K562 (cell line): ENCODE data around the gene RAPGEF5. TPM values are rescaled to one million over a fixed set of nuclear protein-coding genes. Genes with fewer than 3 reads are reported as not detected.

Experiments
- ATAC-seq: fragments of 200-7000 bp; cut with Tn5 transposase; 3 replicates; pipeline ENCODE4 v1.9.1; 2020; ENCODE audit warnings: moderate library complexity
- BruUV-seq: library from RNA; stranded (reverse); fragments of 400-500 nt; replicated peaks from 2 replicates; lab custom pipeline; 2021; lab: Mats Ljungman, UMichigan
- CTCF ChIA-PET: fragments of 300-600 bp; formaldehyde crosslinking; extraction: SDS; loops from one replicate; lab custom pipeline; 2021; ENCODE audit warnings: low intra/inter-chr PET ratio; lab: Yijun Ruan, JAX
- POLR2A ChIA-PET: fragments of 300-600, 350-650 bp; sonication (Branson Sonifier 250); formaldehyde crosslinking; extraction: SDS; loops from one replicate; lab custom pipeline; 2021; ENCODE audit warnings: antibody characterized with exemption, inconsistent platforms; lab: Yijun Ruan, JAX
- DNase-seq, 4 experiments: peaks; one replicate each; pipeline versions ENCODE4 v3.0.0 to v3.0.0-alpha.2; 2011 to 2018; ENCODE audit warnings: low spot score in 3 of 4, mixed read lengths in 3 of 4; ENCODE audit errors: extremely low read depth in 1 of 4
- FAIRE-seq: peaks from 2 replicates; lab custom pipeline; 2011; peaks lifted over from hg19 to GRCh38; lab: Jason Lieb, UNC
- H2AFZ ChIP-seq: 2 replicates; pipeline ENCODE4 v1.6.0; 2011; ENCODE audit warnings: low read depth, low read length, control low read depth, inconsistent platforms
- H3K27ac ChIP-seq: fragments of 200-600 bp; 3 replicates; pipeline ENCODE4 v1.8.0; 2011; ENCODE audit warnings: low read depth, mild to moderate bottlenecking, control low read depth, inconsistent platforms, low read length, moderate library complexity, mixed read lengths; ENCODE audit errors: extremely low read depth
- H3K27me3 ChIP-seq, 2 experiments: fragments of 300-600 bp in 1 of 2; 2 replicates in 1 of 2; 3 replicates in 1 of 2; pipeline versions ENCODE4 v1.6.0 to v1.8.0; 2011; ENCODE audit warnings: inconsistent platforms in 2 of 2, low read length in 2 of 2, mild to moderate bottlenecking in 1 of 2, mixed read lengths in 1 of 2, moderate library complexity in 1 of 2; ENCODE audit not compliant: control insufficient read depth in 2 of 2, insufficient read depth in 2 of 2
- H3K36me3 ChIP-seq: fragments of 300-600 bp; 3 replicates; pipeline ENCODE4 v1.8.0; 2011; ENCODE audit warnings: mild to moderate bottlenecking, low read length, inconsistent platforms; ENCODE audit not compliant: control insufficient read depth, insufficient read depth
- H3K4me1 ChIP-seq, 2 experiments: fragments of 200-600 bp in 1 of 2; replicated peaks in 1 of 2; 2 replicates in 1 of 2; 3 replicates in 1 of 2; pipeline versions ENCODE4 v1.5.1 to v1.8.0; 2011; ENCODE audit warnings: inconsistent platforms in 2 of 2, low read length in 2 of 2, mild to moderate bottlenecking in 1 of 2, mixed read lengths in 1 of 2, moderate library complexity in 1 of 2; ENCODE audit not compliant: control insufficient read depth in 2 of 2, insufficient read depth in 2 of 2
- H3K4me2 ChIP-seq: 2 replicates; pipeline ENCODE4 v1.6.1; 2011; ENCODE audit warnings: low read length, control low read depth, inconsistent platforms, mixed read lengths; ENCODE audit not compliant: insufficient read depth
- H3K4me3 ChIP-seq: fragments of 200-600 bp; sonication (generic), shearing (Covaris generic); 2 replicates; pipeline ENCODE4 v1.5.1; 2016; ENCODE audit warnings: control low read depth, inconsistent platforms
- H3K79me2 ChIP-seq: fragments of 200-600 bp; 3 replicates; pipeline ENCODE4 v1.8.0; 2011; ENCODE audit warnings: low read length, inconsistent platforms; ENCODE audit not compliant: control insufficient read depth, insufficient read depth
- H3K9ac ChIP-seq, 2 experiments: 2 replicates each; pipeline versions ENCODE4 v1.6.0 to v1.6.1; 2011; ENCODE audit warnings: low read depth in 2 of 2, low read length in 2 of 2, control low read depth in 1 of 2, inconsistent platforms in 1 of 2, mild to moderate bottlenecking in 1 of 2, mixed read lengths in 1 of 2; ENCODE audit not compliant: insufficient read depth in 1 of 2
- H3K9me1 ChIP-seq: one replicate; pipeline ENCODE4 v1.6.0; 2011; ENCODE audit warnings: inconsistent platforms, mild to moderate bottlenecking, low read length, moderate library complexity; ENCODE audit not compliant: control insufficient read depth, insufficient read depth
- H3K9me3 ChIP-seq: replicated peaks from 2 replicates; pipeline ENCODE4 v1.5.1; 2011; ENCODE audit warnings: low read depth, low read length, inconsistent platforms; ENCODE audit not compliant: control insufficient read depth, insufficient read depth
- H4K20me1 ChIP-seq: replicated peaks from 2 replicates; pipeline ENCODE4 v1.6.1; 2011; ENCODE audit warnings: low read length, inconsistent platforms, mixed read lengths; ENCODE audit not compliant: control insufficient read depth, insufficient read depth
- HDAC6 ChIP-seq: IDR thresholded peaks from 2 replicates; pipeline ENCODE4 v1.6.1; 2012; ENCODE audit warnings: low read depth, mild to moderate bottlenecking, control low read depth, inconsistent platforms, low read length, moderate library complexity
- HLTF ChIP-seq: fragments of 450-650 bp; IDR thresholded peaks from 2 replicates; pipeline ENCODE4 v1.6.1; 2016
- NFE2L1 ChIP-seq: fragments of 450-650 bp; IDR thresholded peaks from 2 replicates; pipeline ENCODE4 v1.6.1; 2016; ENCODE audit warnings: missing genetic modification characterization, low read depth, mild to moderate bottlenecking, missing compliant biosample characterization, moderate library complexity, borderline replicate concordance
- WGBS: fragments of 100-300 bp; shearing (Covaris generic); methylation state at CpG from one replicate; pipeline ENCODE4 v1.1.6; 2016; ENCODE audit warnings: low coverage, mixed read lengths; ENCODE audit not compliant: insufficient coverage; ENCODE audit errors: missing lambda C conversion rate; 5-methylcytosine and 5-hydroxymethylcytosine counted together
- in situ Hi-C: fragments of 300-500 bp; cut with MboI; formaldehyde crosslinking; loops from 4 replicates; pipeline ENCODE4 v1.15.0; 2018; ENCODE audit warnings: inconsistent platforms, mixed read lengths
- intact Hi-C: fragments of 100-400 bp; cut with micrococcal nuclease; formaldehyde crosslinking; loops from 2 replicates; pipeline ENCODE4 v1.14.2; 2022
- polyA plus RNA-seq, 8 experiments: library from polyadenylated mRNA; depleted of rRNA in 4 of 8; stranded (reverse) in 5 of 8; unstranded in 3 of 8; fragments of >200 nt; fragmentation: Nextera tagmentation in 2 of 8; fragmentation: Illumina TruSeq in 1 of 8; extraction: Ambion mirVana in 2 of 8; extraction: Trizol in 1 of 8; gene quantifications; 2 replicates each; pipeline versions ENCODE4 v1.2.1 to v1.2.3, GENCODE V29; 2011 to 2014; ENCODE audit warnings: inconsistent platforms in 1 of 8, missing spikeins in 1 of 8
- total RNA-seq, 7 experiments: library from RNA; depleted of rRNA in 6 of 7; stranded (reverse); fragments of >200 nt in 6 of 7; fragmentation: Illumina TruSeq in 2 of 7; extraction: Trizol in 2 of 7; gene quantifications; 2 replicates each; pipeline versions ENCODE4 v1.2.1 to v1.2.3, GENCODE V29; 2011 to 2021; ENCODE audit warnings: low replicate concordance in 1 of 7
- TF ChIP-seq, protein P1 (sequence below): fragments of 250-450 bp; sonication (Bioruptor Pico); IDR thresholded peaks from 2 replicates; pipeline ENCODE4 v1.5.0; 2021; ENCODE audit warnings: mild to moderate bottlenecking, moderate library complexity

The RAPGEF5 gene
- total and polyA plus RNA-seq, 9 of the 15 experiments (the other 6 are each of a cell fraction or from before 2014, with no cell fraction given): 0.39 to 2.0 (median 1.1) TPM

DNA sequence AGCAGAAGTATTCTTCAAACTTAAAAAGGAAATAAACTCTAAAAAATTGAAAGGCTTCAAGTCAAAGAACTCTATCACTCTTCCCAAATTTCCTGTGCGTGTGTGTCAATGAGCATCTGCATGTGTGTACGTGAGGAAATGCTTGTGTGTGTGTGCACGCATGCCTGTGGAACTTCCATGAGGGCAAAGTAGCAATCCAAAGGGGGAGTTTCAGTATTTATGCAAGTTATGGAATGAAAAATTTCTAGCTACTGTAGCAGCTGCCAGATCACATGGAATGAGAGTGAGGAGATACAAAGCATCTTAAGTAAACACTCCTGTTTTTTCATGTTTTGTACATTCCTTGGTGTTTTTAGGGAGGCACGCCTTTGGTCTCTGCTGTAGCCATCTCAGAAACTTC is 152.6 kb downstream of the RAPGEF5 start:
- ChIA-PET CTCF (no interaction called here), POLR2A (no interaction called here)
- FAIRE-seq: no peak
- Histone ChIP-seq H3K9me1 (no peaks in the 10 kb centered on the region), H3K9me3 (no peaks in the 10 kb centered on the region), H3K79me2 (no peaks in the 10 kb centered on the region), H2AFZ (no peak overlapping the region), H3K4me3 (no peak overlapping the region), H3K9ac (no peak overlapping the region), H3K36me3 (no peaks in the 10 kb centered on the region), H3K27ac (no peak overlapping the region), H4K20me1 (no peaks in the 10 kb centered on the region), H3K4me2 (no peak overlapping the region), H3K27me3 (no peaks in the 10 kb centered on the region), H3K4me1 (no peaks in the 10 kb centered on the region)
- no peak for ATAC-seq
- in situ Hi-C loops: no loop called here
- intact Hi-C loops: no loop called here
- WGBS: 20% methylated on average over 4 of the region's 4 CpGs
- BruUV-seq: no TSS peak
- TF ChIP-seq NFE2L1 (tag): no peak
- no peak for TF ChIP-seq HDAC6
- no peak for TF ChIP-seq HLTF
- TF ChIP-seq, protein P1, sequence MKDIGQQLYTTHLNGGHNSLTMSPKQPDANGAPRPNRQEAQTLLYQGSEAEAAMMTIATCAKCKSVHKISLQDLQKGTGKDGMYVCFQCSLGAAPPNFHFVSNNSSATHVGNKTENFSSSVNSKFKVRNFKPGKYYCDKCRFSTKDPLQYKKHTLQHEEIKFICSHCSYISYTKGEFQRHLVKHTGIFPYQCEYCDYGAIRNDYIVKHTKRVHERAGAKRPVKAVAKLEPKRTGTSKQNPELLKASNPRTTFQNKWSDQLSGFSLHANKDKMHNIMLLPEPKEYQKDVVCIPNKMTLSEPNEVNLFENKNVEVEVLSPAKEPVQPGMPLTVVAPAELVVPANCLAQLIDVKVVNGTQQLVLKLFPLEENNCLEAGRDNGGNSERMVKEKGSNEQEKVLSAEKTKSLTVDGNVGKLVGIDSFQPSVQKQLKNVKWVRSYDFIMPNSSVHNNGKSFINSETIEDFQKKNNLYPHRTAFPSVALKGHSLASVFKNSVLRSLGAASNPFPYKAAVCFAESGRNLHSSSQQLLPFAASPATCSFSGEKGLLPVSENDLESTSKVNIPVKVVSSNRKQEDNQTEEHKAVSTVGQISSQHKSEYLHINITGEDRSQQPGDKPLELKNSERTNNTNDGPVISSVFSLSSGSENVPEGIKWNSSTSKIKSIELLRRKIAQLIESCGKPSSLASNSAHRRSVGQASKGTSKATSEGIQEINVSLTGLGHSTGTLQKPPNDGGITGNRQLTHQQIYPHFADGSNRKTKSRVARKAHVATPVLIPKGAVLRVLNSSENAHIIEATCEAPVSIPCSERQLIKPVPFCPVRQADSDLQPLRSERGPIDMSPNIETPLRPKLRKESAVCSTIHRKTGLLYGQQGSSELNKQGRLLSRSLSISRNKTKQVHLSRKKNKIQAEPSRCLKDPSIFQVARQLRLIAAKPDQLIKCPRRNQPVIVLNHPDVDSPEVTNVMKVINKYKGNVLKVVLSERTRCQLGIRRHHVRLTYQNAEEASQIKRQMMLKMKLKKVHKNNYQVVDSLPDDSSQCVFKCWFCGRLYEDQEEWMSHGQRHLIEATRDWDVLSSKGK (CRISPR knock-in tag): no peak
- no peak for DNase-seq
